HG03097 (cell line): ENCODE measurements around the gene COL21A1.

ENCODE experiments used
- ATAC-seq: cut with Tn5 transposase; IDR thresholded peaks from one replicate; pipeline ENCODE4 v1.9.1; 2021; ENCODE audit not compliant: unreplicated experiment, low FRiP score

The COL21A1 gene

GRCh38 chr6:56055081-56055704 is 192.2 kb downstream of the COL21A1 start:
- no peak for ATAC-seq

GRCh38 chr6:56051202-56051598 is 196.2 kb downstream of the COL21A1 start:
- no peak for ATAC-seq

GRCh38 chr6:56050530-56051201 is 196.7 kb downstream of the COL21A1 start:
- ATAC-seq, result no peak

- no peak for ATAC-seq
Measured at GRCh38 chr6:56048601-56049000, 198.8 kb downstream of the COL21A1 start.

- no peak for ATAC-seq
Measured at GRCh38 chr6:56047931-56048540, 199.3 kb downstream of the COL21A1 start.

GRCh38 chr6:56046576-56046975 is 200.8 kb downstream of the COL21A1 start:
- ATAC-seq, result no peak

GRCh38 chr6:56043761-56044160 is 203.6 kb downstream of the COL21A1 start:
- no peak for ATAC-seq

GRCh38 chr6:56043076-56043475 is 204.3 kb downstream of the COL21A1 start:
- ATAC-seq, result no peak

GRCh38 chr6:56041591-56041990 is 205.8 kb downstream of the COL21A1 start:
- no peak for ATAC-seq

- ATAC-seq, result no peak
Measured at GRCh38 chr6:56040889-56041301, 206.5 kb downstream of the COL21A1 start.

GRCh38 chr6:56040223-56040622 is 207.2 kb downstream of the COL21A1 start:
- ATAC-seq, result no peak

- ATAC-seq, result no peak
Measured at GRCh38 chr6:56038764-56039163, 208.6 kb downstream of the COL21A1 start.

GRCh38 chr6:56037601-56038000 is 209.8 kb downstream of the COL21A1 start:
- ATAC-seq, result no peak

GRCh38 chr6:56036916-56037600 is 210.3 kb downstream of the COL21A1 start:
- no peak for ATAC-seq

- ATAC-seq, result no peak
Measured at GRCh38 chr6:56033401-56033800, 214.0 kb downstream of the COL21A1 start.

GRCh38 chr6:56032715-56033260 is 214.6 kb downstream of the COL21A1 start:
- ATAC-seq, result no peak

- ATAC-seq, result no peak
Measured at GRCh38 chr6:56027865-56028264, 219.5 kb downstream of the COL21A1 start.

- ATAC-seq, result no peak
Measured at GRCh38 chr6:56026455-56027180, 220.8 kb downstream of the COL21A1 start.

GRCh38 chr6:56025795-56026194 is 221.6 kb downstream of the COL21A1 start:
- no peak for ATAC-seq

GRCh38 chr6:56024931-56025330 is 222.4 kb downstream of the COL21A1 start:
- no peak for ATAC-seq
